Calu3 (cell line): ENCODE measurements around the gene LHX3. TPM values are rescaled to one million over a fixed set of nuclear protein-coding genes. Genes with fewer than 3 reads are reported as not detected.

ENCODE experiments used
- BruUV-seq: library from RNA; stranded (reverse); fragments of 400-500 nt; replicated peaks from 2 replicates; lab custom pipeline; 2021; lab: Mats Ljungman, UMichigan
- CTCF ChIA-PET: fragments of 300-600 bp; sonication (Branson Sonifier 250); formaldehyde crosslinking; loops from one replicate; lab custom pipeline; 2022; ENCODE audit warnings: antibody characterized with exemption; lab: Charles Lee
- DNase-seq: peaks from one replicate; pipeline ENCODE4 v3.0.0; 2022
- H3K27ac Mint-ChIP-seq: one replicate; pipeline ENCODE4 v1.8.0; 2022; ENCODE audit warnings: mixed read lengths; ENCODE audit not compliant: unreplicated experiment
- H3K27me3 Mint-ChIP-seq: one replicate; pipeline ENCODE4 v1.8.0; 2022; ENCODE audit warnings: mixed read lengths; ENCODE audit not compliant: unreplicated experiment
- H3K36me3 Mint-ChIP-seq: one replicate; pipeline ENCODE4 v1.8.0; 2022; ENCODE audit warnings: mild to moderate bottlenecking, moderate library complexity, mixed read lengths; ENCODE audit not compliant: insufficient read depth, unreplicated experiment
- H3K4me1 Mint-ChIP-seq: one replicate; pipeline ENCODE4 v1.8.0; 2022; ENCODE audit warnings: mild to moderate bottlenecking, low read depth, mixed read lengths; ENCODE audit not compliant: unreplicated experiment
- H3K4me3 Mint-ChIP-seq: one replicate; pipeline ENCODE4 v1.8.0; 2022; ENCODE audit warnings: mild to moderate bottlenecking, low read depth, moderate library complexity, mixed read lengths; ENCODE audit not compliant: unreplicated experiment
- H3K9me3 Mint-ChIP-seq: one replicate; pipeline ENCODE4 v1.8.0; 2022; ENCODE audit warnings: low read depth, mixed read lengths; ENCODE audit not compliant: unreplicated experiment
- CTCF ChIP-seq: fragments of 200-600 bp; IDR thresholded peaks from one replicate; pipeline ENCODE4 v1.8.0; 2022; ENCODE audit warnings: antibody characterized with exemption; ENCODE audit not compliant: unreplicated experiment
- intact Hi-C: fragments of 100-400 bp; cut with micrococcal nuclease; formaldehyde crosslinking; loops from one replicate; pipeline ENCODE4 v1.10.0; 2022; ENCODE audit not compliant: unreplicated experiment
- total RNA-seq: library from RNA; stranded (reverse); gene quantifications from 2 replicates; pipeline ENCODE4 v1.2.3, GENCODE V29; 2022

The LHX3 gene
- total RNA-seq, 1 experiment from 2014 or later, result not detected

DNA sequence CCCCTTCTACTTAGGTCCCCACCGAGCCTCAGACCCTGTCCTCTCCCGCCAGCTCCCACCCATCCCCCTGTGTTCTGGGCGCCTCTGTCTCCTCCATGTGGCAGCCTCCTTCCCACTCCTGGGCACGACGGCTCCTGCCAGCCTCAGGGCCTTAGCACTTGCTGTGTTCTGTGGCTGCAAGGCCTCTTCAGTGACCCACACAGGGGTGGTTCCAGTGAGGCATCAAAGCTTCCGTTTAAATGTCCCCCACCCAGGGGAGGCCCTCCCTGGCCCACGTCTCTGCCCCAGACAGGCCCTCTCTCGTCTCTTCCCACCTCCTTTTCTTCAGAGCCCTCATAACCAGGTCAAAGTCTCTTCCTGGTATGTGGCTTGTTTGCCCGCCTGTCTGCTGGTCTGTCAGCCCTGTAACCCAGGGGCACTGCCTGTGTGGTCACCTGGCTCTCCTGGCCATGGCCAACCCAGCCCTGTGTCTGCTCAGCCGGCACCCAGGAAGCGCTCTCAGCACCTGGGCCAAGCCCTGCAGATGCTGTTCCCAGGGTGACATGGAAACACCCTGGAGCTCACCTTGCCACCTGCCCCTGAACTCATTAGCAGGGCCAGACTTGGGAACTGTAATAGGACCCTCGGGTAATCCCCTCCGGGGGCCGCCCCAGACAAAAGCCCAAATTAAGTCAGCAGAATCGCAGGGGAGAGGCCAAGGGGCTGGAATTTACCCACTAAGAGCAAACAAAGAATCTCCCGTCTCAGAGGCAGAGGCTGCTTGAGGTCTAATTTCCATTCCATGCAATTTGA, 33.7 kb downstream of the LHX3 start:
- TF ChIP-seq CTCF, result no peak
- H3K27me3 Mint-ChIP-seq, result peaks cover 51% of the 10 kb centered on the region
- peaks cover 8% of the 10 kb centered on the region for H3K36me3 Mint-ChIP-seq
- CTCF ChIA-PET, result no interaction called here
- H3K4me3 Mint-ChIP-seq, result no peak overlapping the region
- DNase-seq, result peak; percentile 31
- H3K27ac Mint-ChIP-seq, result no peak overlapping the region
- H3K4me1 Mint-ChIP-seq, result peaks cover 11% of the 10 kb centered on the region
- intact Hi-C loops, result no loop called here
- no peaks in the 10 kb centered on the region for H3K9me3 Mint-ChIP-seq
- BruUV-seq, result no TSS peak

- DNase-seq, result peak; percentile 33
- TF ChIP-seq CTCF, result peak; percentile 71
- CTCF ChIA-PET, result no interaction called here
These were observed 34.7 kb downstream of the LHX3 start for GRCh38 chr9:136170006-136170901.

GRCh38 chr9:136169495-136169894, 35.4 kb downstream of the LHX3 start:
- Mint-ChIP-seq H3K9me3 (no peaks in the 10 kb centered on the region), H3K4me1 (peaks cover 11% of the 10 kb centered on the region), H3K27me3 (peaks cover 51% of the 10 kb centered on the region), H3K4me3 (no peak overlapping the region), H3K27ac (no peak overlapping the region), H3K36me3 (peaks cover 8% of the 10 kb centered on the region)
- no peak for DNase-seq
- intact Hi-C loops, result no loop called here
- TF ChIP-seq CTCF, result no peak
- no TSS peak for BruUV-seq
- CTCF ChIA-PET, result no interaction called here

More at GRCh38 chr9:136170006-136170901, 34.7 kb downstream of the LHX3 start:
- intact Hi-C loops, result no loop called here
- peaks cover 51% of the 10 kb centered on the region for H3K27me3 Mint-ChIP-seq
- no peak overlapping the region for H3K27ac Mint-ChIP-seq
- H3K4me3 Mint-ChIP-seq, result no peak overlapping the region
- H3K9me3 Mint-ChIP-seq, result no peaks in the 10 kb centered on the region
- H3K4me1 Mint-ChIP-seq, result peaks cover 11% of the 10 kb centered on the region
- BruUV-seq, result no TSS peak
- H3K36me3 Mint-ChIP-seq, result peaks cover 8% of the 10 kb centered on the region

DNA sequence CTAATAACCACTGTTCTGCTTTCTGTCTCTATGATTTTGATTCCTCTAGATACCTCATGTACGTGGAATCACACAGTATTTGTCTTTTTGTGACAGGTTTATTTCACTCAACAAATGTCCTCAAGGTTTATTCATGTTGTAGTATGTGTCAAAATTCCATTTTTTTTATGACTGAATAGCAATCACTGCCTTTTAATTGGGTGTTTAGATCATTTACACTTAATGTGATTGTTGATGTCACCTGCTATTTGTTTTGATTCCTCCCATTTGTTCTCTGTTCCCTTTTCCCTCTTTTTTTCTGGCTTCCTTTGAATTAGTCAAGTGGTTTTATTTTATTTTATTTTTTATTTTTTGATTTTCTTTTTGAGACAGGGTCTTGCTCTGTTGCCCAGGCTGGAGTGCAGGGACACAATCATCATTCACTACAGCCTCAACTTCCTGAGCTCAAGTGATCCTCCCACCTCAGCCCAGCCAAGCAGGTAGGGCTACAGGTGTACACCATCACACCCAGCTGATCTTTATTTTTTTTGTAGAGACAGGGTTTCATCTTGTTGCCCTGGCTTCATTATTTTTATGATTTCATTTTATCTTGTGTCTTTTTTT, 41.6 kb downstream of the LHX3 start:
- DNase-seq, result no peak
- Mint-ChIP-seq H3K36me3 (no peaks in the 10 kb centered on the region), H3K9me3 (peaks cover 2% of the 10 kb centered on the region), H3K27me3 (peaks cover 30% of the 10 kb centered on the region), H3K4me3 (no peak overlapping the region), H3K4me1 (no peaks in the 10 kb centered on the region), H3K27ac (no peak overlapping the region)
- no TSS peak for BruUV-seq
- intact Hi-C loops, result no loop called here
- TF ChIP-seq CTCF, result no peak
- CTCF ChIA-PET, result no interaction called here
